Liver (tissue), 9 donors: ENCODE data around the gene TXK. TPM values are rescaled to one million over a fixed set of nuclear protein-coding genes. Genes with fewer than 3 reads are reported as not detected.

Experiments
- DNase-seq: peaks from one replicate; pipeline ENCODE4 v3.0.0-alpha.2; 2017; ENCODE audit warnings: low spot score
- H3K27ac ChIP-seq, 2 donors: one replicate each; pipeline ENCODE4 v1.7.0; 2013; ENCODE audit warnings: inconsistent platforms in 2 of 2, low read length in 2 of 2, control low read depth in 1 of 2, low read depth in 1 of 2, mild to moderate bottlenecking in 1 of 2
- H3K27me3 ChIP-seq, 4 donors: one replicate each; pipeline versions ENCODE4 v1.6.1 to v1.7.0; 2013; ENCODE audit warnings: low read length in 3 of 4, inconsistent platforms in 1 of 4, mild to moderate bottlenecking in 1 of 4, moderate library complexity in 1 of 4; ENCODE audit not compliant: control insufficient read depth in 4 of 4, insufficient read depth in 4 of 4
- H3K36me3 ChIP-seq, 4 donors: one replicate each; pipeline versions ENCODE4 v1.6.1 to v1.7.0; 2013; ENCODE audit warnings: low read length in 3 of 4, mild to moderate bottlenecking in 3 of 4, low read depth in 1 of 4, moderate library complexity in 1 of 4; ENCODE audit not compliant: control insufficient read depth in 4 of 4, insufficient read depth in 3 of 4
- H3K4me1 ChIP-seq, 4 donors: one replicate each; pipeline versions ENCODE4 v1.6.1 to v1.7.0; 2013; ENCODE audit warnings: low read length in 3 of 4, mild to moderate bottlenecking in 3 of 4, moderate library complexity in 1 of 4; ENCODE audit not compliant: control insufficient read depth in 4 of 4, insufficient read depth in 4 of 4
- H3K4me3 ChIP-seq, 3 donors: one replicate each; pipeline versions ENCODE4 v1.6.1 to v1.7.0; 2013; ENCODE audit warnings: low read length in 3 of 3, control low read depth in 1 of 3, low read depth in 1 of 3, mild to moderate bottlenecking in 1 of 3
- H3K9ac ChIP-seq, 2 donors: one replicate each; pipeline ENCODE4 v1.7.0; 2013; ENCODE audit warnings: low read length in 2 of 2, mild to moderate bottlenecking in 2 of 2, moderate library complexity in 2 of 2, control low read depth in 1 of 2, low read depth in 1 of 2
- H3K9me3 ChIP-seq, 4 donors: one replicate each; pipeline versions ENCODE4 v1.6.1 to v1.7.0; 2013; ENCODE audit warnings: low read length in 3 of 4; ENCODE audit not compliant: control insufficient read depth in 4 of 4
- CTCF ChIP-seq: fragments of 150-350 bp; IDR thresholded peaks from 2 replicates; pipeline ENCODE4 v1.5.1; 2017; ENCODE audit warnings: improper control_type of control experiment, low read depth, low read length; ENCODE audit not compliant: missing input control
- FOXA1 ChIP-seq: IDR thresholded peaks from 2 replicates; pipeline ENCODE4 v1.6.1; 2016; ENCODE audit warnings: antibody characterized with exemption
- FOXA2 ChIP-seq: IDR thresholded peaks from 2 replicates; pipeline ENCODE4 v1.6.1; 2016; ENCODE audit warnings: antibody characterized with exemption
- GABPA ChIP-seq, 2 donors: IDR thresholded peaks in 1 of 2; conservative IDR thresholded peaks in 1 of 2; 2 replicates each; pipeline ENCODE4 v1.6.1; 2016; ENCODE audit warnings: antibody characterized with exemption in 2 of 2, mild to moderate bottlenecking in 1 of 2, moderate library complexity in 1 of 2
- HNF4A ChIP-seq, 2 donors: conservative IDR thresholded peaks; 2 replicates each; pipeline ENCODE4 v1.6.1; 2016; ENCODE audit warnings: antibody characterized with exemption in 2 of 2, mild to moderate bottlenecking in 2 of 2
- HNF4G ChIP-seq: IDR thresholded peaks from 2 replicates; pipeline ENCODE4 v1.6.1; 2016; ENCODE audit warnings: antibody characterized with exemption
- JUND ChIP-seq, 2 donors: IDR thresholded peaks; 2 replicates each; pipeline ENCODE4 v1.6.1; 2016; ENCODE audit warnings: antibody characterized with exemption in 2 of 2
- NR2F2 ChIP-seq: IDR thresholded peaks from 2 replicates; pipeline ENCODE4 v1.6.1; 2016; ENCODE audit warnings: antibody characterized with exemption
- RAD21 ChIP-seq, 2 donors: IDR thresholded peaks; 2 replicates each; pipeline ENCODE4 v1.6.1; 2016; ENCODE audit warnings: antibody characterized with exemption in 2 of 2, mild to moderate bottlenecking in 2 of 2
- RXRA ChIP-seq, 2 donors: IDR thresholded peaks; 2 replicates each; pipeline ENCODE4 v1.6.1; 2017 to 2018; ENCODE audit warnings: antibody characterized with exemption in 2 of 2, mild to moderate bottlenecking in 1 of 2
- SP1 ChIP-seq: IDR thresholded peaks from 2 replicates; pipeline ENCODE4 v1.6.1; 2018; ENCODE audit warnings: antibody characterized with exemption, mild to moderate bottlenecking
- TAF1 ChIP-seq: conservative IDR thresholded peaks from 2 replicates; pipeline ENCODE4 v1.6.1; 2016; ENCODE audit warnings: antibody characterized with exemption, mild to moderate bottlenecking
- YY1 ChIP-seq: IDR thresholded peaks from 2 replicates; pipeline ENCODE4 v1.6.1; 2016; ENCODE audit warnings: antibody characterized with exemption, mild to moderate bottlenecking
- ZBTB33 ChIP-seq: IDR thresholded peaks from 2 replicates; pipeline ENCODE4 v1.6.1; 2016; ENCODE audit warnings: antibody characterized with exemption
- WGBS: extraction: QIAGEN DNeasy Blood & Tissue Kit; methylation state at CpG from one replicate; pipeline ENCODE4 v1.1.7; 2013; 5-methylcytosine and 5-hydroxymethylcytosine counted together
- polyA plus RNA-seq, 2 donors: library from polyadenylated mRNA; stranded (reverse) in 1 of 2; unstranded in 1 of 2; fragments of 200-250 nt in 1 of 2; fragments of >200 nt in 1 of 2; fragmentation: Nextera tagmentation in 1 of 2; extraction: Ambion mirVana in 1 of 2; gene quantifications; one replicate each; pipeline versions ENCODE4 v1.2.1 to v1.2.3, GENCODE V29; 2013 to 2015
- total RNA-seq, 2 donors: library from RNA; depleted of rRNA; stranded (reverse); fragments of >200 nt; gene quantifications; one replicate each; pipeline ENCODE4 v1.2.3, GENCODE V29; 2014
- TF ChIP-seq, protein P1 (sequence below): IDR thresholded peaks from 2 replicates; pipeline ENCODE4 v1.6.1; 2016; ENCODE audit warnings: antibody characterized with exemption
- TF ChIP-seq, protein P2 (sequence below): IDR thresholded peaks from 2 replicates; pipeline ENCODE4 v1.6.1; 2016; ENCODE audit warnings: antibody characterized with exemption
- donor health status: healthy.
- donor health status: healthy.
- donor health status: healthy.
- donor health status: healthy.
- donor health status: healthy.

Gene TXK
- total and polyA plus RNA-seq, 4 donors, result 0.43 to 4.9 (median 1.4) TPM

GRCh38 chr4:48114412-48114811, 19.6 kb downstream of the TXK start:
- no peaks in the 10 kb centered on the region for H3K36me3 ChIP-seq
- no peak overlapping the region for H3K4me3 ChIP-seq
- no peak overlapping the region for H3K27ac ChIP-seq
- TF ChIP-seq JUND (IDR thresholded peaks at IDR 0.05) (no peak), GABPA (IDR thresholded peaks at IDR 0.05 in 1 of 2, conservative IDR thresholded peaks at IDR 0.05 in 1 of 2) (no peak), FOXA1 (no peak)
- TF ChIP-seq, protein P1, sequence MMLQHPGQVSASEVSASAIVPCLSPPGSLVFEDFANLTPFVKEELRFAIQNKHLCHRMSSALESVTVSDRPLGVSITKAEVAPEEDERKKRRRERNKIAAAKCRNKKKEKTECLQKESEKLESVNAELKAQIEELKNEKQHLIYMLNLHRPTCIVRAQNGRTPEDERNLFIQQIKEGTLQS, result no peak
- no peaks in the 10 kb centered on the region for H3K27me3 ChIP-seq
- no peak for DNase-seq
- WGBS, result 85% methylated on average over 6 of the region's 6 CpGs
- peaks cover 0 to 2% (median under 1%) of the 10 kb centered on the region in 4 donors for H3K4me1 ChIP-seq
- no peaks in the 10 kb centered on the region for H3K9me3 ChIP-seq
- H3K9ac ChIP-seq, result no peak overlapping the region

DNA sequence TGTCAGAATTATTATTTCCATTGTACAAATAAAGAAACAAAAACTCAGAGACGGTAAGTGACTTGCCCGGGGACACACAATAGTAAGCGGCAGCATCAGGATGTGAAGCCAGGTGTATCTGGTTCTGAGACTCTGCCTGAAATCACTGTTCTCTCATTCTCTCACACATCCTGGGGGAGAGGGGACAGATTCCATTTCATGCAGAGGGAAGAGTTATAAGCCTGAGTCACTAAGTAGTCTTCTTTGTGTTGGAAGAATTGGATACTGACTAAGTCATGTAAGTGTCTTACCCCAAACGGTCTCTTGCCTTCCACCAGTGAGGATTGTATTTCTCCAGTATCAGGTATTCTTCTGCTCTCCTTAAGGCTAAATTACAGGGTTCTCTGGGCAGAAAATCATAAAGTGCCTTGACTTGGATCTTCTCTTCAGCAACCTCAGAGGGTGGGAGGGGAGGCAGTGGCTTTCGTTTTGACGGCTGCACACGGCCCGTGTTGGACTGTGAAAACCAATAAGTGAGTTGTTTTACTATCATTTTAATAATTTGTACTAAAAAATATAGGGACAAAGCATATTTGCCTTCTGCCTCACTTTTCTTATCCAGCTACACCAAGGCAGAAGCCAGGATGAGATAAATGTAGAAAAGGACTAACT, 21.9 kb downstream of the TXK start:
- no peaks in the 10 kb centered on the region for H3K36me3 ChIP-seq
- H3K9me3 ChIP-seq, result no peaks in the 10 kb centered on the region
- H3K27ac ChIP-seq, result no peak overlapping the region
- H3K9ac ChIP-seq, result no peak overlapping the region
- H3K27me3 ChIP-seq, result no peaks in the 10 kb centered on the region
- TF ChIP-seq, protein P1, result no peak
- TF ChIP-seq RXRA (IDR thresholded peaks at IDR 0.05), result no peak
- TF ChIP-seq TAF1, result no peak
- DNase-seq, result no peak
- peaks cover 0 to 14% (median 9%) of the 10 kb centered on the region in 4 donors for H3K4me1 ChIP-seq
- 91% methylated on average over 8 of the region's 8 CpGs for WGBS
- H3K4me3 ChIP-seq, result no peak overlapping the region

DNA sequence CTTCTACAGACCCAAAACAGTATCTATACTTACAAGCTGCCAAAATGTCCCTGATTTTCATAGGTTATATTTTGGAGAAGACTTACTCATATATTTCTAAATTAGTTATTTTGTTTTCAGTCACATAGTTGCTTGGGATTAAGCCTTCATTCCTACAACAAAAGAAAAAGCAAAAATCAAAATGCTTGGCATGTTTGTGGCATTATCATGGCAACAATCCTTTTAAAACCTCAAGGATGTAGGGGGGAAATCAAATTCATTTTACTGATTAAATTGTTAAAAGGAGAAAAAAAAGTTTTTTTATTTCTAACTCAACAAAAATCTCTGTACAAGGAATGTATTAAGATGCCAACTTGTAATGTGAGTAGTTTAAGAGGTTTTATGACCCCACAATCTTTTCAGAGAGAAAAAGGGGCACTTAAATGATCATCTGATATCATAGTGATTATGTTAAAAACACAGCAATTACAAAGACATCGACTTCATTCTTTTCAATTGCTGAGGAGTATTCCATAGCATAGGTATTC, 23.5 kb downstream of the TXK start:
- TF ChIP-seq, protein P2, sequence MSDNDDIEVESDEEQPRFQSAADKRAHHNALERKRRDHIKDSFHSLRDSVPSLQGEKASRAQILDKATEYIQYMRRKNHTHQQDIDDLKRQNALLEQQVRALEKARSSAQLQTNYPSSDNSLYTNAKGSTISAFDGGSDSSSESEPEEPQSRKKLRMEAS, result no peak
- TF ChIP-seq ZBTB33 (no peak), RXRA (IDR thresholded peaks at IDR 0.05) (no peak), CTCF (no peak), FOXA1 (no peak), HNF4G (no peak), YY1 (no peak), RAD21 (IDR thresholded peaks at IDR 0.05) (no peak), FOXA2 (no peak), JUND (IDR thresholded peaks at IDR 0.05) (no peak), HNF4A (conservative IDR thresholded peaks at IDR 0.05) (no peak), NR2F2 (no peak), TAF1 (no peak), SP1 (no peak)
- no peak overlapping the region for H3K4me3 ChIP-seq
- H3K9me3 ChIP-seq, result no peaks in the 10 kb centered on the region
- no peak for DNase-seq
- H3K27ac ChIP-seq, result no peak overlapping the region
- 79% methylated on average over 1 of the region's 1 CpG for WGBS
- H3K27me3 ChIP-seq, result no peaks in the 10 kb centered on the region
- H3K36me3 ChIP-seq, result no peaks in the 10 kb centered on the region
- no peak overlapping the region for H3K9ac ChIP-seq
- H3K4me1 ChIP-seq, result peaks cover 0 to 14% (median 9%) of the 10 kb centered on the region in 4 donors
